ENCODE measurements around the gene IYD.

DNA sequence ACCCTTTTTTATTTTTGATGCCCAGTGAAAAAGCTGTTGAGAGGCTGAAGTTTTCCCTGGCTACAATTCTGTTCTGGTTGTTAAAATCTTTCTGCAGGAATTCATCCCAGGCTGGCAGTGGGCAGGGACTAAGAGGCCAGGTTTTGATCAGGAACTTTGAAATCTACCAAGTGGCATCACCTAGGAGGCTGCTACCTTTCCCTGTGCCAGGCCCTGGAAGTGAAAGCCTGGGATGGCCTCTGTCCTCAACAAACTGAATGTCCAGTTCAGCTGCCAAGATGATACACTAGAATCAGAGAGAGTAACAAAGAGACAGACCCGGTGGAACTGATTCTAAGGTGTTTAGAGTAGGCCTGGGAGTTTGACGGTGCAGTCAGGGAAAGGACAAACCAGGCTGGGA, 596 bp downstream of the IYD start:
- TF ChIP-seq, protein P1, sequence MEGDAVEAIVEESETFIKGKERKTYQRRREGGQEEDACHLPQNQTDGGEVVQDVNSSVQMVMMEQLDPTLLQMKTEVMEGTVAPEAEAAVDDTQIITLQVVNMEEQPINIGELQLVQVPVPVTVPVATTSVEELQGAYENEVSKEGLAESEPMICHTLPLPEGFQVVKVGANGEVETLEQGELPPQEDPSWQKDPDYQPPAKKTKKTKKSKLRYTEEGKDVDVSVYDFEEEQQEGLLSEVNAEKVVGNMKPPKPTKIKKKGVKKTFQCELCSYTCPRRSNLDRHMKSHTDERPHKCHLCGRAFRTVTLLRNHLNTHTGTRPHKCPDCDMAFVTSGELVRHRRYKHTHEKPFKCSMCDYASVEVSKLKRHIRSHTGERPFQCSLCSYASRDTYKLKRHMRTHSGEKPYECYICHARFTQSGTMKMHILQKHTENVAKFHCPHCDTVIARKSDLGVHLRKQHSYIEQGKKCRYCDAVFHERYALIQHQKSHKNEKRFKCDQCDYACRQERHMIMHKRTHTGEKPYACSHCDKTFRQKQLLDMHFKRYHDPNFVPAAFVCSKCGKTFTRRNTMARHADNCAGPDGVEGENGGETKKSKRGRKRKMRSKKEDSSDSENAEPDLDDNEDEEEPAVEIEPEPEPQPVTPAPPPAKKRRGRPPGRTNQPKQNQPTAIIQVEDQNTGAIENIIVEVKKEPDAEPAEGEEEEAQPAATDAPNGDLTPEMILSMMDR (IDR thresholded peaks at IDR 0.05 in 2 of 3, conservative IDR thresholded peaks at IDR 0.05 in 1 of 3; ENCODE audit: control insufficient read depth in 2 of 3, extremely low read depth in 1 of 3, insufficient read depth in 1 of 3, low read depth in 3 of 3, low read length in 3 of 3) = no peak
- no peak for TF ChIP-seq KDM1A (IDR thresholded peaks at IDR 0.05; ENCODE audit: borderline replicate concordance)
- TF ChIP-seq, protein P2, sequence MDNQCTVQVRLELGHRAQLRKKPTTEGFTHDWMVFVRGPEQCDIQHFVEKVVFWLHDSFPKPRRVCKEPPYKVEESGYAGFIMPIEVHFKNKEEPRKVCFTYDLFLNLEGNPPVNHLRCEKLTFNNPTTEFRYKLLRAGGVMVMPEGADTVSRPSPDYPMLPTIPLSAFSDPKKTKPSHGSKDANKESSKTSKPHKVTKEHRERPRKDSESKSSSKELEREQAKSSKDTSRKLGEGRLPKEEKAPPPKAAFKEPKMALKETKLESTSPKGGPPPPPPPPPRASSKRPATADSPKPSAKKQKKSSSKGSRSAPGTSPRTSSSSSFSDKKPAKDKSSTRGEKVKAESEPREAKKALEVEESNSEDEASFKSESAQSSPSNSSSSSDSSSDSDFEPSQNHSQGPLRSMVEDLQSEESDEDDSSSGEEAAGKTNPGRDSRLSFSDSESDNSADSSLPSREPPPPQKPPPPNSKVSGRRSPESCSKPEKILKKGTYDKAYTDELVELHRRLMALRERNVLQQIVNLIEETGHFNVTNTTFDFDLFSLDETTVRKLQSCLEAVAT (IDR thresholded peaks at IDR 0.05) = no peak
- TF ChIP-seq BACH1 (IDR thresholded peaks at IDR 0.05; ENCODE audit: borderline replicate concordance) = no peak
- no peak for TF ChIP-seq CREB1 (IDR thresholded peaks at IDR 0.05; ENCODE audit: low read depth)
